ENCODE results near the gene PRRT4.

Gene PRRT4

DNA sequence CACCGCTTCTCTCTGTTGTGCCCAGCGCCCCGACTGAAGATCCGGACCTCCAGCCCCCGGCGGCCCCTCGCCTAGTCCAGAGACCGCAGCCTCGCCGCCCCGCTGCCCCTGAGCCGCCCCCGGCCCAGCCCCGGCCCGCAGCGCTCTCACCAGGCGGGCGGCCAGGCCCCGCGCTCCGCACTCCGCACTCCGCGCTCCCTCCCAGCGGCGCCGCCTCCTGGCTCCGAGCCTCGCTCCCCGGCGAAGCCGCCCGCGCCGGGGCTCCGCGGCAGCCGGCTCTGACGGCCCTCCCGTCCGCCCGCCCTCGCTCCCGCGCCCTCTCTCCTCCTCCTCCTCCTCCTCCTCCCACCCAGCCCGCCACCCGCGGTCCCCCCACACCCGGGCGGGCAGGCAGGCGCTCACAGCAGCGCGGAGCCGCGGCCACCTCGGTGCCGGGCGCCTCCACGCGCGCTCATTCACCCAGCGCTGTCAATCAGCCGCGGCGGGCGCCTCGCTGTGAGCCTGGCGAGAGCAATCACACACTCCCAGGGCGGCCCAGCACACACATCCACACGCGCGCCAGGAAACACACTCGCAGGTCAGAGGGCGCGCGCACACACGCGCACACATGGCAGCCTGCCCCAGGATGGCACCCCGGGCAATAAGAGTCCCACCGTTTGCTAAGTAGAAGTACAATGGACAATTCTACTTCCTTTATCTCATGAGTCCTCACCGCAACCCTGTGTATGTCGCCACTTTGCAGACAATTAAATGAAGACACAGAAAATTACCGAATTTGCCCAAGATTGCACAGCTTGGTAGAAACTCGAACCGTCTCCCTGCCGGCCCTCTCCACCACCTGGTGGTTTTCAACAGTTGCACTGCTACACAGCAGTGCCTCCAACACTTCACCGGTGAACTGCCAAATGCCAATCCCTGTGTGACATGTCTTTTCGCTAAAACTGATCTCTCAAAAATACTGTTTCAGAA is at the start of gene PRRT4:
TSS of gene PRRT4 (minus strand) at position 280 of the 969 bp plus-strand sequence.
- no peak for DNase-seq (ENCODE audit: low read depth)

- no peak for DNase-seq (ENCODE audit: low read depth)
These were observed 48.9 kb upstream of the PRRT4 start for GRCh38 chr7:128410451-128410753.

DNA sequence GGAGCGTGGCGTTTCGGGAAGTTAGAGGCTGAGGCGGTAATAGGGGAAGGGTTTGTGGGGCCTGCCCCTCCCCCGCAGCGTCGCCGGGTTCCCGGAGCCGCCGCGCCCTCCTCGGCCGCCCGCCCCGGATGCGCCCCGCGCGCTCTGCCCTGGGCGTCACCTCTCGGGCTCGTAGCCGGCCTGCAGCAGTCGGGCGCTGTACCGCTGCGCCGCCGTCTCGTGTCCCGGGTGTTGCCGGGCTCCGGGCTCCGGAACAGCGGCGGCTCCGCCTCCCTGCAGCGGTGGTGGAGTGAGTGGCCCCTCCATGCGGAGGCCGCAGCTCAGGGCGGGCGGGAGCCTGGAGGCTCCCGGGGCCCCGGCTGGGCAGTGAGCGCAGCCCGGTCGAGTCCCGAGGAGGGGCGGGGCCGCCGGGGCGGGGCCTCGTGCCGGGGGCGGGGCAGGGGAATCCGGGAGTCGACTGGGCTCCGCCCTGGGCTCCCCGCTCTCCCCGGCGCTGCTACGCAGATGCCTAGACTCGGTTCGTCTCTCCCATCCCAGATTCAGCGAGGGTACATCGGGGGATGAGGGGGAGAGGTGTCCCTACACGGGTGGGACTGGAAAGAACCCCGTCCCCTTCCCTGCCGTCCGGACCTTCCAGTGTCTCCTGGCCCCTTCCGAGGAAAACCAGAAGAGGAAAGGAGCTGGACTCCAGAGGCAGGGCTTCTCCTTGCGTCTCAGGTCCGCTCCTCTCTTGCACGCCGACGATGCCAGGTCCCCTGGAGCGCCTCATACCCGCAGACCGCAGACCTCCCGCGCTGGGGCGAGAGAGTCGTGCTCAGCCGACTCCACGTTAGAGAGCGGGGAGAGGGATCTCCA is 48.3 kb upstream of the PRRT4 start, which contains the start of gene IMPDH1:
TSS of gene IMPDH1 (minus strand) at position 387 of the 855 bp plus-strand sequence. CDS start at position 306, 81 bp downstream.
- DNase-seq (ENCODE audit: low read depth): peak; percentile 90

GRCh38 chr7:128408709-128409595 is 47.5 kb upstream of the PRRT4 start:
- peak; percentile 35 for DNase-seq (ENCODE audit: low read depth)

GRCh38 chr7:128407751-128408708 is 46.5 kb upstream of the PRRT4 start:
- no peak for DNase-seq (ENCODE audit: low read depth)

- no peak for DNase-seq (ENCODE audit: low read depth)
These were observed 45.7 kb upstream of the PRRT4 start for GRCh38 chr7:128407233-128407589.

DNA sequence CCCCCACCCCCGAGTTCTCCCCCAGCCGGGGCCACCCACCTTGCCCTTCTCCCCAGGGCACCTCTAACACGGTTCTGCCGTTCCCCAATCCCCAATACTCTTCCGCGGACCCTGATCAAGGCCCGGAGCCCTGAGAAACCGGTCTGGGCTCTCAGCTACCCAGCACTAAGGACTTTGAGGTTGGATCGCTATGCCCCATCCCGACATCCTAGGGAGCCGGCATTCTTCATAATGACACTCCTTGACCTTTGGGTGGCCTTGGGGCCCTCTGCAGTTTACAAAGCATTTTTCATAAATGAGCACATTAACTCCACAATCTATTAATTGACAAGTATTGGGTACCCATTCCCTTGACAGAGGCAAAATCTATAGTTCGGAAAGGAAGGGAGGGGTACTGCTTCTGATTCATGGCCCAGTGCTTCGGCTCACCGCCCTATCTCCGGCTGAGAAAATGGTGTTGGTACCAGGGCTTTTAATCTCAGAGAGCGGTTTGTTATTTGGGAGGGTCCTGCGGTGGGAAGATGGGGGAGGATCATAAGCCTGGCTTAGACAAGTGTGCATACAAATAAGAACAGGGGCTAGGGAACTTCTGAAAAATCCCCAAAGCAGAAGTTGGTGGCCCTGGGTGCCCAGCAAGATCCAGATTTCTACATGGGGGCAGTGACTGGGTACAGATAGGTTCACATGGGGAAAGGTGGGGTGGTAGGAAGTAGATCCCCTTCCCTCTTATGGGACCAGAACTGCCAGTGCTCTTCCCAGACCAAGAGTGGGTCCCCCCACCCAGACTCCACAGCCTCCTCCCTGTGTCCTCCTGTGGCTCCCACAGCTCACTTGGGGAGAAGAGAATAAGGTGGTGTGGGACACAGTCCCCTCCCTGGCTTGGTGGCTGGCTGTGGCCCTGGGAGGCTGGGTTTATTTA is 45.1 kb upstream of the PRRT4 start:
- DNase-seq (ENCODE audit: low read depth): no peak

DNA sequence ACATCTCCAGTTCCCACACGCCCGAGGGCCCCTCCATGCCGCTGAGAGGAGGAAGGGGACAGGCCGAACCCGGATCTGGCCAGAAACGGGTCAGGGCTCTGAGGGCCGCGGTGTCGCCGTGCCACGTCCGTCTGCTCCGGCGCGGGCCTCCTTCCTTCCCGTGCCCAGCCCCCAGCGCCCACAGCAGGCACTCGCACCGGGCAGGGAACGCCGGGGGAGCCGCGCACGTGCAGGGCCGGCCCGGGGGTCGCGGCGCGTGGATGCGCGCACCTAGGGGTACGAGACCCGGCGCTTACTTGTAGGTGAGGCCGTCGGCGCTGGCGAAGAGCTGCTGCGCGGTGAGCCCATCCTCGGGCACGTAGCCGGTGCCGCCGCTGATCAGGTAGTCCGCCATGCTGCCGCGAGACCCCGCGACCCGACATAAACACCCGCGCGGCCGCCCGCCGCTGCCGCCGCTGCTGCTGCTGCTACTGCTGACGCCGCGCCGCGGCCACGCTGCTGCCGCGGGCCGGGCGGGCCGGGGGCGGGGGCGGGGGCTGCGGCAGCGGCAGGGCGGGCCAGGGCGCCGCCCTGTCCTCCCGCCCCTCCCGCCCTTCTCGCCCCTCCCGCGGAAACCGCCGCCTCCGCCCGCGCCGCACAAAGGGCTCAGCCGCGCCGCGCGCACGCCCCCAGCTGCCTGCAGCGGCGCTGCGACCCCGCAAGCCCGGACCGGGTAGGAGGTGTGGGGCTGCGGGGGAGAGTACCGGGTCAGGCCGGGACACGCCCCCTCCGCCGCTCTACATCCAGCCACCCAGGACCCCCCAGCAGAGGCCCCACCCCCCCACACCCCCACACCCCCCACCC is 44.2 kb upstream of the PRRT4 start:
- no peak for DNase-seq (ENCODE audit: low read depth)

- DNase-seq (ENCODE audit: low read depth): no peak
These were observed 43.5 kb upstream of the PRRT4 start for GRCh38 chr7:128404886-128405470.

DNA sequence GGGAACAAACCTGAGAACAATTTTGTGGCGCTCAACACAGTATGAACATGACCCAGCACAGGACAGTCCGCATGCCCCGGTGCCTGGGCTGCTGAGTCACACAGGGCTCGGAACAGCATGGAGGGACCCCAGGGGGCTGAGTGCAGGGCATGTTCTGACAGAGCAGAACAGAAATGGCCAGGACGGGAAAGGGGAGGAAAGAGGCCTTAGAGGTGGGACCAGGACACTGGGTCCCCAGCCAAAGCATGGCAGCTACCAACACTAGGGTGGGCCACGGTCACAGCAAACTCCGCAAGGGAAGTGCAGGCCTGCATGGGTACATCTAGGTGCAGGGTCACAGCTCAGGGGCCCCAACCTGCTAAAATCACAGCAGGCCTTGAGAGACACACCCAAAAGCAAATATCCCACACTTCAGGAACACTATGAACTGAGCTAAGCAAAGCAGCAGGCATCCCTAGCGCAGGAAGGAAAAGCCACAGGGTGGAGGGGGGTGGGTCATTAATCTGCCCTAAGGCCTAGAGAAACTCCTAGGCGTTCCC is 42.7 kb upstream of the PRRT4 start:
- DNase-seq (ENCODE audit: low read depth): no peak

DNA sequence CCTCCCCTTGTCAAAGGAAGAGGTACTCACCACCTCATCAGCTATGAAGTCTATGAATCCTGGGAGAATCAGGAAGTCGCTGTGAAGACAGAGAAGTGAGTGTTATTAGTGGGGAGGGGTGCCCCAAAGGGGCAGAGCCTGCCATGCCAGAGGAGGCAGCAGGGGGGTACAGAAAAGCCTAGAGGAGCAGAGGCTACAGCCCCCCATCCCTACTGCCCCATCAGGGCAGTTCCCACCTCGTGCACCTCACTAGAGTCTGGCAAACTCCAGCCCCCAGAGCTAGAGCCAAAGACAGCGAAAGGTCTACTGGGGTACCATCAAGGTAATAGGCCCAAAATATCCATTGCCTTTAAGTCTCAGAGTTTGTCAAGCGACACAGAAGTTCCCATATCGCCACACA is 42.2 kb upstream of the PRRT4 start:
- DNase-seq (ENCODE audit: low read depth): no peak

DNA sequence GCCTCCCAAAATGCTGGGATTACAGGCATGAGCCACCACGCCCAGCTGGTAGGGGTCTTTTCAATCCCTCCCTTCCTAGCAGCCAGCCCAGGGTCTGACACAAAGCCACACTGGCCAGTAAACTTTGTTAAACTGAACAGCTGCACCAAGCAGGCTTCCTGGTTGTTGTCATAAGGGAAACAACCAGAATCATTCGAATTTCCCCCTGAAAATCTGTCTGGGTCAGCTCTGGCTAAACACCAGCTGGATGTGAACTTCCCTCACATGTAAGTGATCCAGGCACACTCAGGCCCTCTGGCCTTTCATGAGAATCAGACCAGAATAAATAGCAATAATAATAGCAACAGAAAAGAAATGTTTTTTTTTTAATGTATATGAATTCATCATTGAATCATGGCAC is 40.9 kb upstream of the PRRT4 start:
- DNase-seq (ENCODE audit: low read depth): no peak

DNA sequence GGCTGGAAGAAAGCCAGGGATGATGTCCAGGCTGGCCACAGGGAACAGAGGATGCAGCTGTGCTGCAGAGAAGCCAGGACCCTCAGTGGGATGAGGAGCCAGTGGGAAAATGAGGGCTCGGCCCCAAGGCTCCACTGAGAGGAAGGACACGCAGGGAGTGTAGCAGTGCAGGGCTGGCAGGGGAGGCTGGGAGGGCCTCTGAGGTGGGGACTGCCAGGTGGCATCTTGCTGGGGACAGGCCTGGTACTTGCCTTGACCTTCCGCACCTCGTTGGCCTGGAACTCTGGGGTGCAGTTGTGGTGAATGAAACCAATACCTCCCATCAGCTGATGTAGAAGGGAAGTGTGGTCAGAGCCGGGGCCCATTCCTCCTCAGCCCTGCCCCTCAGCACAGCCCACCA is 39.1 kb upstream of the PRRT4 start:
- no peak for DNase-seq (ENCODE audit: low read depth)

DNA sequence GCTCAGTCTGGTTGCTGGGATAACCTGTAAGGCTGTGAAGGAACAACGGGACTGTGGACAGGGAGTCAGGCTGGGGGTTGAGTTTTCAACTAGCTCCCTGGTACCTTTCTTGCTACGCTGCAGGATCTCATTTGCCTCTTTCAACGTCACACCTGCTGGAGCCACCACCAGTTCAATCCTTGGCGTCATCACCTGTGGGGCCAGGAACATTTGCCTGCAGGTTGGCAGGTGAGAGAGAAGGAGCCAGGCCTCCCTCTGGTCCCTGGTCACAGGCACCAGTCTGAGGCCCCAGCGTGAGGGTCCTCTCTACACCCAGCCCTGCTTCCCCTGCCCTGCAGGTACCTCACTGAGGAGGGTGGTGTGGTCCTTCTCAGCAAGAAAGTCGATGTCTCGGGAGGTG is 38.5 kb upstream of the PRRT4 start:
- no peak for DNase-seq (ENCODE audit: low read depth)

DNA sequence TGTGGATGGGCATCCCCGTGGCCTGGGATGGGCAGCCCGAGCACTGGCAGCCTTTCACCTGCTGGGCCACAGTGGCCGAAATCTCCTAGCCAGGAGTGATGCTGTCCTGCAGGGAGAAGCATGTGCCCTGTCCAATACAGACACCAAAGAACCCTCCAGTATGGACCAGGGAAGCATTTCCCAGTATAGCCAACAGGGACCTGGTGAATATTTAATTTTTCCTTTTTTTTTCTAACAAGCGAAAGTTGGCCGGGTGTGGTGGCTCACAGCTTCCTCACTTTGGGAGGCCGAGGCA is 37.3 kb upstream of the PRRT4 start:
- DNase-seq (ENCODE audit: low read depth): no peak

GRCh38 chr7:128398016-128398840 is 36.7 kb upstream of the PRRT4 start:
- no peak for DNase-seq (ENCODE audit: low read depth)

DNA sequence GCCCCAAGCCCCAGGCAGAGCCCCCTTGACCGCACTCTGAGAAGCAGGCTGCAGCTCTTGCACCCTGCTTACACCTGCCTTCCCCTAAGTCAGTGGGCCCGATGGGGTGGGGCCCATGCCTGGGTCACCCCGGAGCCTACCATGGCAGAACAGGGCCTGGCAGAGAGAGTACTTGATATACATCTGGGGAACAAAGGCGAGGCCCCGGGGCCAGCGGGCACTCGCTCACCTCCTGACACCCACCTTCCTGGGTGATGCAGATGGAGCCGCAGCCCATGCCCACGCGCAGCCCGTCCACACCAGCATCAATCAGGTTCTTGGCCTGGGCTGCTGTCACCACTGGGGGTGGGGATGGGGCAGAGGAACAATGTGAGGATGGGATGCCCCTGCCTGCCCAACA is 34.9 kb upstream of the PRRT4 start:
- no peak for DNase-seq (ENCODE audit: low read depth)
